Suprapubic skin (tissue), 4 donors: ENCODE measurements around the gene ULK1. TPM values are rescaled to one million over a fixed set of nuclear protein-coding genes. Genes with fewer than 3 reads are reported as not detected.

ENCODE experiments used
- DNase-seq, 2 donors: peaks; one replicate each; pipeline ENCODE4 v3.0.0-alpha.2; 2019; ENCODE audit warnings: low spot score in 2 of 2
- H3K27ac ChIP-seq: fragments of 200-600 bp; sonication (generic); one replicate; pipeline ENCODE4 v1.5.1; 2019
- H3K27me3 ChIP-seq: fragments of 200-600 bp; sonication (generic); one replicate; pipeline ENCODE4 v1.5.1; 2019
- H3K36me3 ChIP-seq: fragments of 200-600 bp; sonication (generic); one replicate; pipeline ENCODE4 v1.5.1; 2019
- H3K4me1 ChIP-seq: fragments of 200-600 bp; sonication (generic); one replicate; pipeline ENCODE4 v1.5.1; 2019
- H3K4me3 ChIP-seq: fragments of 200-600 bp; sonication (generic); one replicate; pipeline ENCODE4 v1.5.1; 2019; ENCODE audit warnings: mild to moderate bottlenecking
- H3K9me3 ChIP-seq: fragments of 200-600 bp; sonication (generic); one replicate; pipeline ENCODE4 v1.5.1; 2019
- CTCF ChIP-seq, 2 donors: fragments of 200-600 bp in 1 of 2; fragments of 450-650 bp in 1 of 2; sonication (generic) in 1 of 2; IDR thresholded peaks; one replicate each; pipeline ENCODE4 v1.5.1; 2016 to 2019; ENCODE audit warnings: antibody characterized with exemption in 2 of 2, mild to moderate bottlenecking in 1 of 2, moderate library complexity in 1 of 2
- EP300 ChIP-seq: sonication (generic); formaldehyde crosslinking; IDR thresholded peaks from one replicate; pipeline ENCODE4 v1.6.1; 2017; ENCODE audit warnings: antibody characterized with exemption
- POLR2A ChIP-seq, 2 donors: fragments of 450-650 bp; IDR thresholded peaks; one replicate each; pipeline ENCODE4 v1.6.1; 2017; ENCODE audit warnings: antibody characterized with exemption in 2 of 2, mild to moderate bottlenecking in 2 of 2, moderate library complexity in 2 of 2
- POLR2AphosphoS5 ChIP-seq, 3 donors: sonication (generic); formaldehyde crosslinking; IDR thresholded peaks; one replicate each; pipeline ENCODE4 v1.6.1; 2017; ENCODE audit warnings: antibody characterized with exemption in 3 of 3
- WGBS: methylation state at CpG from one replicate; pipeline ENCODE4 v1.1.5; 2018; 5-methylcytosine and 5-hydroxymethylcytosine counted together
- total RNA-seq, 4 donors: library from RNA; depleted of rRNA; stranded (reverse); fragments of >200 nt; gene quantifications; one replicate each; pipeline ENCODE4 v1.1.0, GENCODE V29; 2016

The ULK1 gene
- total RNA-seq, 4 donors from 2014 or later: 37.0 to 102 (median 65.7) TPM

- Histone ChIP-seq H3K4me3 (no peak overlapping the region), H3K4me1 (peaks cover 19% of the 10 kb centered on the region)
- 84% methylated on average over 10 of the region's 10 CpGs for WGBS
These were observed 27.0 kb upstream of the ULK1 start for GRCh38 chr12:131867471-131867870.

GRCh38 chr12:131867891-131868675 lies 26.3 kb upstream of the ULK1 start:
- Histone ChIP-seq H3K4me3 (no peak overlapping the region), H3K9me3 (no peaks in the 10 kb centered on the region), H3K36me3 (no peaks in the 10 kb centered on the region), H3K27me3 (no peaks in the 10 kb centered on the region), H3K27ac (no peak overlapping the region), H3K4me1 (peaks cover 17% of the 10 kb centered on the region)
- 79% methylated on average over 14 of the region's 28 CpGs for WGBS
- TF ChIP-seq POLR2AphosphoS5 (IDR thresholded peaks at IDR 0.05): no peak
- TF ChIP-seq POLR2A (IDR thresholded peaks at IDR 0.05): no peak
- no peak for TF ChIP-seq CTCF (IDR thresholded peaks at IDR 0.05)
- no peak for TF ChIP-seq EP300
- DNase-seq: no peak

More at GRCh38 chr12:131867471-131867870, 27.0 kb upstream of the ULK1 start:
- no peak for DNase-seq
- Histone ChIP-seq H3K27me3 (no peaks in the 10 kb centered on the region), H3K9me3 (no peaks in the 10 kb centered on the region), H3K36me3 (no peaks in the 10 kb centered on the region), H3K27ac (no peak overlapping the region)
- TF ChIP-seq CTCF (IDR thresholded peaks at IDR 0.05) (no peak), POLR2AphosphoS5 (IDR thresholded peaks at IDR 0.05) (no peak), POLR2A (IDR thresholded peaks at IDR 0.05) (no peak), EP300 (no peak)

GRCh38 chr12:131869871-131870418 lies 24.5 kb upstream of the ULK1 start:
- Histone ChIP-seq H3K27ac (no peak overlapping the region), H3K36me3 (no peaks in the 10 kb centered on the region), H3K9me3 (no peaks in the 10 kb centered on the region), H3K4me1 (peaks cover 8% of the 10 kb centered on the region), H3K27me3 (no peaks in the 10 kb centered on the region), H3K4me3 (no peak overlapping the region)
- DNase-seq: no peak
- TF ChIP-seq POLR2AphosphoS5 (IDR thresholded peaks at IDR 0.05): no peak
- no peak for TF ChIP-seq CTCF (IDR thresholded peaks at IDR 0.05)
- WGBS: 54% methylated on average over 16 of the region's 16 CpGs

- DNase-seq: no peak
- no peak for TF ChIP-seq CTCF (IDR thresholded peaks at IDR 0.05)
- 91% methylated on average over 6 of the region's 6 CpGs for WGBS
- H3K4me3 ChIP-seq: no peak overlapping the region
- no peak overlapping the region for H3K27ac ChIP-seq
- H3K9me3 ChIP-seq: no peaks in the 10 kb centered on the region
- H3K36me3 ChIP-seq: no peaks in the 10 kb centered on the region
- H3K4me1 ChIP-seq: peaks cover 8% of the 10 kb centered on the region
- no peaks in the 10 kb centered on the region for H3K27me3 ChIP-seq
These were observed 22.7 kb upstream of the ULK1 start for GRCh38 chr12:131871677-131872076.

GRCh38 chr12:131872154-131873051 lies 22.0 kb upstream of the ULK1 start:
- Histone ChIP-seq H3K27me3 (no peaks in the 10 kb centered on the region), H3K36me3 (no peaks in the 10 kb centered on the region), H3K9me3 (no peaks in the 10 kb centered on the region), H3K4me1 (peaks cover 8% of the 10 kb centered on the region), H3K4me3 (no peak overlapping the region), H3K27ac (no peak overlapping the region)
- 60% methylated on average over 17 of the region's 21 CpGs for WGBS
- TF ChIP-seq EP300: no peak
- DNase-seq: no peak
